Caki2 (cell line): Measurements from ENCODE around the gene NRCAM. TPM values are rescaled to one million over a fixed set of nuclear protein-coding genes. Genes with fewer than 3 reads are reported as not detected.

Experiments used
- DNase-seq: peaks from one replicate; pipeline ENCODE4 v3.0.0-alpha.2; 2015; ENCODE audit warnings: low read depth
- in situ Hi-C: cut with HindIII; loops from 2 replicates; pipeline ENCODE4 v1.10.0; 2016; ENCODE audit warnings: low sequenced_read_pairs, low pct_unique_long_range_greater_than_20kb, mixed read lengths
- total RNA-seq: library from RNA; depleted of rRNA; stranded (reverse); fragments of >200 nt; shearing (Covaris generic); gene quantifications from 2 replicates; pipeline ENCODE4 v1.2.3, GENCODE V29; 2014; ENCODE audit warnings: low replicate concordance

Gene NRCAM
- total RNA-seq, 1 experiment from 2014 or later: 41.9 TPM

DNA sequence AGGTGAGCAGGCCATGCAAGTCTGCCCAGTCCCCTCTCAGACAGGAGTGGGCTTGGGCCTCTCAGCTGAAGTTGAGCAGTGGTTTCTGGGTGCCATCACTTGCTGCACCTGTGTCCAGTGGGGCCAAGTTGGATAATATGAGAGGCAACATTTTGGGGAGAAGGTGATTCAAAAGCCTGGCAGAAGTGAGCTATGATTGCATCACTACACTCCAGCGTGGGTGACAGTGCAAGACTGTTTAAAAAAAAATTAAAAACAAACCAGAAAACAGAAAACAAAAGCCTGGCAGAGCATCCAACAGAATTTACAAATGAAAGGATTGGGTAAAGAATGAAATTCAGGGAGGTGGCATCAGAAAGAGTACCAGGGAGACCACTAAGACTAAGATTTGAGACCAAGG lies 204.5 kb downstream of the NRCAM start:
- in situ Hi-C loops: no loop called here
- DNase-seq: no peak

- peak; percentile 44 for DNase-seq
- in situ Hi-C loops: no loop called here
These were observed 206.8 kb downstream of the NRCAM start for GRCh38 chr7:108249453-108249852.

DNA sequence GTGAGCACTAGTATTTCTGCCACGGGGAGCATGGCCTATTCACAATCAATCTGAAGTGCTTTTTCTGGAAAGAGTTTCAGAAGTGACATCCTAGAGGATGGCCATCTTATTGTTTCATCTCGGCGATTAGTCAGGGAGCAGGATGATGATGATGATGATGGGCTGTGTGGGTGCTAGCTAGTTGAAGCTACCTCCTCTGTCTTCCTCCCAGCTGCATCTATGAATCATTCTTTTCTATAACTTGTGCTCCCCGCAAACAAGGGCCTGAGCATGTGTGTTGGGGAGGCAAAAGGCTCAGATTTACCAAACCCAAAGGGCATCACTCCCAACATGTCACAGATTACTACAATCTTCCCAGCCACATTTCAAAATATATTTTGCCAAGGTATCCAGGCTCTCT lies 207.4 kb downstream of the NRCAM start:
- in situ Hi-C loops: no loop called here
- no peak for DNase-seq

- in situ Hi-C loops: no loop called here
- no peak for DNase-seq
These were observed 207.8 kb downstream of the NRCAM start for GRCh38 chr7:108248418-108248817.

DNA sequence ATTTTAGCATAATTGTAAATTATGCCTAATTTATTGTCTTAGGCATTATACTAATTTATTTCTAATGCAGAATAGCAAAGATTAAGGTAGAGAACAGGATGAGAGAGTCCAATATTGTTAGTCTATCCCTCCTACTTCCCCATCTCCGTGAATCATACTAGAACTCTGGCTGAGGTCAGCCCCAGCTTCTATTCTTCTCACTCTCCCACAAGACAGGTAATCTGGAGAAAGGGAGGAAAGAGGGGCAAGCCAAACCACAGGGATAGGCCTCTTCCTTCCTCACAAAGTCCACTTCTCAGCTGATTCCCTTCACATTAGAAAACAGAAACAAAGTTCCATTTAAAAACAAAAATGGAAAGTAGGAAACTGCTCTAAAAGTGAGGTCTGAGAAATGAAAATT lies 208.6 kb downstream of the NRCAM start:
- no peak for DNase-seq
- in situ Hi-C loops: no loop called here

DNA sequence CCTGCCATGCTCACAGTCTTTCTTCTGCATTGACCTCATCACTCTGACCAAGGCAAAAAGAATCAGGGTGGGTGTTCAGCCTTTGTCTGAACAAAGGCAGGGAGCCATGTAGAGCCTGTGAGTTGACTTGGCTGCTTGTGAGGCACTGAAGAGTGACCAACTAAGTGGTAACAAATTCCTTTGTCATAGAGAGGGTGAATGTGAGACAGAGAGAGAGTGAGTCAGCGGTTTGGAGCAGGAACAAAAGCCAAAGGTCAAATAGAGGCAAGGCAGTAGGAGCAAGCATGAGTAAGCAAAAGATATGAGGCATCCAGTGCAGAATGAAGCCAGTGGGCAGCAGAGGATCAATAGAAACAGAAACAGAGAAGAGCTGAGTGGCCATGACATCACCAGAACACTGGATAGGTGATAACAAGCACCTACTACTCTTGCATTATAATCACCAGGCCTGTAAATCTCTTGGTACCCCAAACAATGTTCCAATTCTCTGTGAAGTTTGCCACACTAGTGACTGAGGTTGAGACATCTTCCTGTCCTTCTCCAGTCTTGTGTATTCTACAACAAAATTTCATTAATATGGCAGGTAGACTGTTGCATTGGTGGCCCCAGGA lies 209.9 kb downstream of the NRCAM start:
- DNase-seq: peak; percentile 100
- in situ Hi-C loops: no loop called here

DNA sequence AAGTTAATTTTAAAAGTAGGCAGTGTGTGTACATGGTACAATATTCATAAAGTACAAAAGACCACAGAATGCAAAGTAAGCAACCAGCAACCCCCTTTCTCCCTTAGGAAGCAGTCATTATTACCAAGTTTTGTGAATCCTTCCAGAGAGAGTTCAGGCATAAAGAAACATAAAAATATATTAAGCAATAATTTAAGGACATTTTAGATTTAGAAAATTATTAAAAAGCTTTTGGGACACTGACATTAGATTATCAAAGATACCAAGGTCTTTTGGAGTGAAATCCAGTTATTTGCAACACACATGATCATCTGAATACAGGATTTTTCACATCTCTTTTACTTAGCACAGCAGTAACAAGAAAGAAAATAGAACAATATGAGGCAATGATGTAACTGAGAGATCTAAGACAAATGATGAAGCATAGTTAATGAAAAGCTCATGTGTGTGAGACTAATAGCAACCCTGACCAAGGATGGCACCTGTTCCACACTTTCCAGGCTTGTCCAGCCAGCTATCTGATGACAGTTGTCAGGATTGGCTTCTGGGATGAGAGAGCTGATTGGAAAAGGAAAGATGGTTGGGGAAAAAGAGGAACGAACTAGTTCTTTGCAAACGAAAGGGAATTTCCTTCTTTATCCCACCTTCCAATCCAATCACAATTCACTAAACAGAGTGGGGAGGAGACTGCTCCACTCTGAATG lies 210.6 kb downstream of the NRCAM start:
- DNase-seq: no peak
- in situ Hi-C loops: no loop called here

GRCh38 chr7:108244110-108244509 lies 212.1 kb downstream of the NRCAM start:
- in situ Hi-C loops: no loop called here
- peak; percentile 58 for DNase-seq

GRCh38 chr7:108239501-108240225 lies 216.6 kb downstream of the NRCAM start:
- in situ Hi-C loops: no loop called here

GRCh38 chr7:108236681-108237415 lies 219.4 kb downstream of the NRCAM start:
- DNase-seq: no peak
- in situ Hi-C loops: no loop called here

More at GRCh38 chr7:108239501-108240225, 216.6 kb downstream of the NRCAM start:
- DNase-seq: no peak

DNA sequence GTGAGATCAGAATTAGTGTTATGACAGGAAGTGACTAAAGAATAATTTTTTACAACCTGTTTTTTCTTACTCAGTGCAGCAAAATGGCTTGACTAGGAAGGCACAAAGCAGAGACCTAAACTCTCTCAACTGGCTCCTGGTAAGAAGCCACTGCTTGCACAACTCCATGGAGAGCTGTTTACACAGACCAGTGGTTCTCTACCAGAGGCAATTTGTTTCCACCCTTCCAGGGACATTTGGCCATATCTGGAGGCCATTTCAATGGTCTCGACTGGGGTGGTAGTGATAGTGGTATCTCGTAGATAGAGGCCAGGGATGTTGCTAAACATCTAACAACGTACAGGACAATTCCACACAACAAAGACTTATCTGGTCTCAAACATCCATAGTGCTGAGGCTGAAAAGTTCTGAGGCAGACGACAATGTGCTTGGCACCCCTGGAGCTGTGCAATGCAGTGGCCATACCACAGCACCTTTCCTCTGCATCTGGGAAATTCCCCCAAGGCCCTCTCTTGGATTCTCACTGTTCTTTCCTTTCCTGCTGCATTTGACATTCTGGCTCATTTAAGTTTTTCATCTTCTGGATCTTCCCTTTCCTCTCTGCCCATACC lies 220.7 kb downstream of the NRCAM start:
- no peak for DNase-seq

DNA sequence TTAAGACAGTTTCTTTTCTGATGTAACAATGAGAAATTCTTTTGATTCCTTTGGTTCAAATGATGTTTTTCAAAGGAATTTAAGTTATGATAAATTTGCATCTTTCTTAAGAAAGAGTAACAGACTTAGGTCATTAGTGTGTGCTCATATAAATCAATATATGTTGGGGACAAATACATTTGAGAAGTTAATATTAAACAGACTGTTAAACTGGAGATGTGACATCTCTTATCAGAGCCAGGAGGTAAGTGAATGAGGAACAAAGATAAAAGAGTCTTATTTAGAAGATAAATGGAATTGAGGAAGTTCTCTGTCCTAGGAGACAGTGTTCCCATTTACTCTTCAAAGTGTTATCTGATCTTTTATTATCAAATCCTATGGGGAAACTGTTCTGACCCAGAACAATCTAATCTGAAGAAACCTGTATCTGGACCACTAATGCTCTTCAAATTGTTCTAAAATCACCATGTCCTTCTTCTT lies 221.2 kb downstream of the NRCAM start:
- in situ Hi-C loops: no loop called here
- peak; percentile 56 for DNase-seq

More for the DNA sequence above, 220.7 kb downstream of the NRCAM start:
- in situ Hi-C loops: no loop called here

DNA sequence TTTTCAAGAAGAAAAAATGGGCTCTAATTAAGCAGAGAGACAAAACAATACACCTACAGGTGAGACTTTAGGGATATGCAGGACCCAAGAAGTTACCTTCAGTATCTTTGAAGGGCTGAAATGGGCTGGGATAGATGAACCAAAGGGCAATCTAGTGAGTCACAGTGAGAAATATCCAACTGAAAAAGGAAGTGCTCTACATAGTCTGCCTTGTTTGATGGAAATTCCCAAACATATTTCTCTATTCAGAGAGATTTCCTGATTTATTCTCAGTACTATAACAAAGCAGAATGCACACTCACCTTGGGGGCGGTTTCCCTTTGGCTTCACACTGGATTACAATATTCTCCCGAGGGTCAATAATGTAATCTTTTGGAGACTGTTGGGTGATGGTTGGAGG lies 222.0 kb downstream of the NRCAM start:
- in situ Hi-C loops: no loop called here
- DNase-seq: no peak

DNA sequence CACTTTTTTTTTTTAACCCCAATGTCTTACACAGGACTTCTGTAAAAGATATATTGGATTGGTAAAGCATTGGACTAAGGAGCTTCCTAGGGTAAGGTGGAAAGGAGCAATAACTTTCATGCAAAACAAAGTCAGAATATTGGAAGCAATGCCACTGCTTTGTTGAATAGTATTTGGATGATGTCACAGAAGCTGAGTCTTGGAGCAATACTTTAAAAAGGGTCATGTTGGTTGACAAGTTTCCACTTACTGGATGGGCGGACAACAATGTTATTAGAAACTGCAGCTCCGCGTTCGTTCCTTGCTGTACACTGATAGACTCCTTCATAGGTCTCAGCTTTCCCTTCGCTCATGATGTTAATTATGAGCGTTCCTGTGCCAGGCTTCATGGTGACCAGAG lies 224.2 kb downstream of the NRCAM start:
- DNase-seq: no peak

DNA sequence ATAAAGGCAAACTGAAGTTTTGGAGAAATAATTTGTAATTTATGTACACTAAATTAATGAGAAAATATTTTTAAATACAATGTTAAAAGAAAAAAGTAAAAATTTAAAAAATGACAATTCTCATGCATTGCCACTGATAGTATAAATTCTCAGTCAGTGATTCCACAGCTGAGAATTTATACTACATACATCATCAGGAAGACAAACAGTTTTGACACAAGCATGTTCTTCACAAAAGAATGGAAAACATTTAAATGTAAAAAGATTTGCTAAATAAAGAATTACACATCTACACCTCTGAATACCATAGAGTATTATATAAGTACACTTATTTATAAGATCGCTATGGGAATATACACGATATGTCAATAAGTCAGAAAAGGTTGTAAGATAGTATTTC lies 225.0 kb downstream of the NRCAM start:
- DNase-seq: no peak
- in situ Hi-C loops: no loop called here

More for the DNA sequence above, 224.2 kb downstream of the NRCAM start:
- in situ Hi-C loops: no loop called here

- peak; percentile 75 for DNase-seq
- in situ Hi-C loops: no loop called here
These were observed 228.9 kb downstream of the NRCAM start for GRCh38 chr7:108227366-108227765.

DNA sequence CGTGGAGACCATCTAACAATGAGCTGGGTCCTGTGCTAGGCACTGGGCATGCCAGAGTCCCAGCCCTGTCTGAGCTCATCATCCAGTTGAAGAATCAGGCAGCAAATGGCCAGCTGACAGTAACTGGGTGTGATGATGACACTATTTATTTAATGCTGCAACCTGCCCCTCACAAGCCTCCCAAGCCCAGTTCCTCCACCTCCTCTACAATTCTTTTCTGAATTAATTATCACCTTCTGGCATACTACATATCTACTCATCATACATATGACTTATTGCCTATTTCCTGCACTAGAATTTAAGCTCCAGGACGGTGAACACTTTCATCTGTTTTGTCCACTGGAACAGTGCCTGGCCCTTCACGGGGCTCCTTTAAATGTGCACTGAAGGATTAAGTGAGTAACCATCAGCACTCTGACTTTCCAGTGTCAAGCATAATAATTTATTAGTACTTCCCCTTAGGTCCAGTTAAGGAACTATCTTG lies 229.4 kb downstream of the NRCAM start:
- DNase-seq: peak; percentile 93
- in situ Hi-C loops: no loop called here

- DNase-seq: no peak
- in situ Hi-C loops: no loop called here
These were observed 230.6 kb downstream of the NRCAM start for GRCh38 chr7:108225531-108226181.
